IMR-90 (cell line): ENCODE results near the gene SMIM36.

ENCODE experiments used
- CTCF ChIP-seq: conservative IDR thresholded peaks from 2 replicates; pipeline ENCODE4 v1.5.1; 2012; ENCODE audit warnings: mild to moderate bottlenecking, low read depth, low read length, improper control_type of control experiment
- ELK1 ChIP-seq: fragments of 150-350 bp; IDR thresholded peaks from 2 replicates; pipeline ENCODE4 v1.6.1; 2016; ENCODE audit warnings: low read depth, mild to moderate bottlenecking, low read length, moderate library complexity, borderline replicate concordance
- FOS ChIP-seq: fragments of 150-350 bp; IDR thresholded peaks from 2 replicates; pipeline ENCODE4 v1.6.1; 2016; ENCODE audit warnings: low read depth, low read length
- RAD21 ChIP-seq: IDR thresholded peaks from 2 replicates; pipeline ENCODE4 v1.6.1; 2012; ENCODE audit warnings: low read length, improper control_type of control experiment
- USF2 ChIP-seq: fragments of 150-350 bp; IDR thresholded peaks from 2 replicates; pipeline ENCODE4 v1.6.1; 2017; ENCODE audit warnings: mild to moderate bottlenecking, antibody characterized with exemption, low read length, low read depth

- no peak for TF ChIP-seq CTCF
- no peak for TF ChIP-seq ELK1
- TF ChIP-seq RAD21, result no peak
- TF ChIP-seq USF2, result no peak
- TF ChIP-seq FOS, result no peak
Observed at GRCh38 chr17:55533608-55534007, 22.4 kb upstream of the SMIM36 start.
